ENCODE results near the gene CSMD2. TPM values are rescaled to one million over a fixed set of nuclear protein-coding genes. Genes with fewer than 3 reads are reported as not detected.
A peak's percentile ranks its signal among the peaks of the same experiment; 100 is the strongest.

Gene CSMD2
- total and polyA plus RNA-seq, 12 donors, result 0.35 to 5.1 (median 1.5) TPM

GRCh38 chr1:33943978-33944377 is 221.1 kb downstream of the CSMD2 start:
- H3K36me3 ChIP-seq (replicated peaks in 1 of 2), result no peaks in the 10 kb centered on the region
- WGBS, 4 donors, result 35 to 57% (median 47%) methylated on average over 2 to 3 of the region's 3 CpGs
- intact Hi-C loops (cut with DNase I), result no loop called here
- H3K27me3 ChIP-seq, result no peaks in the 10 kb centered on the region
- no peaks in the 10 kb centered on the region for H3K9me3 ChIP-seq (replicated peaks in 1 of 3)
- no peak for TF ChIP-seq CTCF (IDR thresholded peaks at IDR 0.05)
- TF ChIP-seq POLR2A (IDR thresholded peaks at IDR 0.05), result no peak
- DNase-seq, result peak in 4 of 7 donors; percentile 29 to 53 (median 42)
- no peak overlapping the region for H3K27ac ChIP-seq
- H3K4me1 ChIP-seq (replicated peaks in 1 of 2), result no peaks in the 10 kb centered on the region
- no peak overlapping the region for H3K4me3 ChIP-seq

DNA sequence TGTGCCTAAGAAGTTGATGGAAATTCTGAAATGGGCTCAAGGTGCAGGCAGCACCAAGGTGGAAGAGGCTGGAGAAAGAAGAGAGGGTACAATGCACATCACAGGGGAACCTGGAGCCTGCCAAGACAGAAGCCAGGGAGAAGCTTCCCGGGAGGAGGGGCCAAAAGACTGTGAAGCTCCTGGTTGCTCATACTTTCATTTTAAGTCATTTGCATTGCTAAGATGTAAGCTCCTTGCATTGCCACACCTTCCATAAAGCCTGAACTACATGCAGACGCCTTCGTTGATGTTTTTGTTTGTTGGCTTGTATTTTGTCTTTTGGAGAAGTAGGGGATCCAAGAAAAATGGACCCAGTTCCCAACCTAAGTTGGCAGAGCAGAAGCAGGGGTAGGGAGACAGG is 232.2 kb downstream of the CSMD2 start:
- TF ChIP-seq CTCF (IDR thresholded peaks at IDR 0.05) (no peak), POLR2A (IDR thresholded peaks at IDR 0.05) (no peak)
- H3K27me3 ChIP-seq, result no peaks in the 10 kb centered on the region
- H3K27ac ChIP-seq, result no peak overlapping the region
- no peaks in the 10 kb centered on the region for H3K36me3 ChIP-seq (replicated peaks in 1 of 2)
- no peak for DNase-seq
- peaks cover 0 to 5% of the 10 kb centered on the region in 2 donors for H3K4me1 ChIP-seq (replicated peaks in 1 of 2)
- H3K9me3 ChIP-seq (replicated peaks in 1 of 3), result no peaks in the 10 kb centered on the region
- 87 to 96% (median 93%) methylated on average over 3 of the region's 3 CpGs for WGBS, 4 donors
- H3K4me3 ChIP-seq, result no peak overlapping the region
- intact Hi-C loops (cut with DNase I), result no loop called here

DNA sequence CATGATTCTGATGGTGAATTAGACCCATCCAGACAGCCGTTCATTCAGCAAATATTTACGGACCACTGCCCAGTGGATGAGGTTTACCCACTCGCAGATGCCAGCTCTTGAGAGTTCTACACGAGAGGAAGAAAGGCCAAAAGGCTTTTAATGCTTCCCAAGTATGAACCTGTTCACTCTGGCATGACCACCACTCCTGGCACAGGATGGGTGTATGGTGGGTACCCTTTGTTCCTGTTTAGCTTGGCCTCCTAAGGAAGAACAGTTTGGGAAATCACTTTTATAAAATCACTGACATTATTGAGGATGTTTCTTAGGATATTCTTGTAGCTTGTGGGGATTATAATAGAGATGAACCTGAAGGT is 233.9 kb downstream of the CSMD2 start:
- no peak overlapping the region for H3K27ac ChIP-seq
- H3K9me3 ChIP-seq (replicated peaks in 1 of 3), result no peaks in the 10 kb centered on the region
- intact Hi-C loops (cut with DNase I), result no loop called here
- peaks cover 0 to 5% of the 10 kb centered on the region in 2 donors for H3K4me1 ChIP-seq (replicated peaks in 1 of 2)
- no peak for DNase-seq
- TF ChIP-seq CTCF (IDR thresholded peaks at IDR 0.05) (no peak), POLR2A (IDR thresholded peaks at IDR 0.05) (no peak)
- H3K4me3 ChIP-seq, result no peak overlapping the region
- WGBS, 4 donors, result 83 to 92% (median 88%) methylated on average over 4 of the region's 4 CpGs
- no peaks in the 10 kb centered on the region for H3K27me3 ChIP-seq
- no peaks in the 10 kb centered on the region for H3K36me3 ChIP-seq (replicated peaks in 1 of 2)

- peak in 6 of 7 donors; percentile 68 to 90 (median 85) for DNase-seq
- Histone ChIP-seq H3K27me3 (no peaks in the 10 kb centered on the region), H3K27ac (no peak overlapping the region), H3K9me3 (replicated peaks in 1 of 3) (no peaks in the 10 kb centered on the region), H3K36me3 (replicated peaks in 1 of 2) (no peaks in the 10 kb centered on the region), H3K4me3 (no peak overlapping the region), H3K4me1 (replicated peaks in 1 of 2) (peaks cover 0 to 5% of the 10 kb centered on the region in 2 donors)
- no peak for TF ChIP-seq CTCF (IDR thresholded peaks at IDR 0.05)
- TF ChIP-seq POLR2A (IDR thresholded peaks at IDR 0.05), result no peak
- intact Hi-C loops (cut with DNase I), result no loop called here
- 53 to 80% (median 66%) methylated on average over 10 to 11 of the region's 11 CpGs for WGBS, 4 donors
Observed at GRCh38 chr1:33930346-33931110, 234.5 kb downstream of the CSMD2 start.
